HAP-1 (cell line): ENCODE results near the gene HDGF.
"Not testable (repeated sequence)": the region's sequence is repeated elsewhere in the genome, so short reads cannot be mapped to it uniquely, and the experiment has no call there.

Experiments used
- DNase-seq, 2 experiments: peaks; one replicate each; pipeline ENCODE4 v3.0.0-alpha.2; 2016 to 2020; ENCODE audit warnings: low spot score in 2 of 2
- H3K27me3 ChIP-seq: fragments of 250-450 bp; sonication (Bioruptor Pico); 2 replicates; pipeline ENCODE4 v1.5.1; 2020; ENCODE audit warnings: low read depth, mild to moderate bottlenecking, moderate library complexity
- H3K36me3 ChIP-seq: fragments of 250-450 bp; sonication (Bioruptor Pico); replicated peaks from 2 replicates; pipeline ENCODE4 v1.5.1; 2020; ENCODE audit warnings: mild to moderate bottlenecking
- H3K4me1 ChIP-seq: fragments of 250-450 bp; sonication (Bioruptor Pico); 2 replicates; pipeline ENCODE4 v1.5.1; 2020; ENCODE audit warnings: mild to moderate bottlenecking
- H3K4me3 ChIP-seq: fragments of 250-450 bp; sonication (Bioruptor Pico); 2 replicates; pipeline ENCODE4 v1.5.1; 2020; ENCODE audit warnings: mild to moderate bottlenecking, moderate library complexity
- H3K9me3 ChIP-seq: fragments of 250-450 bp; sonication (Bioruptor Pico); 2 replicates; pipeline ENCODE4 v1.5.1; 2020; ENCODE audit warnings: mild to moderate bottlenecking, moderate library complexity
- in situ Hi-C: fragments of 300-500 bp; cut with MboI; formaldehyde crosslinking; loops from 3 replicates; pipeline ENCODE4 v1.14.3; 2020; ENCODE audit warnings: low sequenced_read_pairs, inconsistent platforms, mixed read lengths

The HDGF gene

DNA sequence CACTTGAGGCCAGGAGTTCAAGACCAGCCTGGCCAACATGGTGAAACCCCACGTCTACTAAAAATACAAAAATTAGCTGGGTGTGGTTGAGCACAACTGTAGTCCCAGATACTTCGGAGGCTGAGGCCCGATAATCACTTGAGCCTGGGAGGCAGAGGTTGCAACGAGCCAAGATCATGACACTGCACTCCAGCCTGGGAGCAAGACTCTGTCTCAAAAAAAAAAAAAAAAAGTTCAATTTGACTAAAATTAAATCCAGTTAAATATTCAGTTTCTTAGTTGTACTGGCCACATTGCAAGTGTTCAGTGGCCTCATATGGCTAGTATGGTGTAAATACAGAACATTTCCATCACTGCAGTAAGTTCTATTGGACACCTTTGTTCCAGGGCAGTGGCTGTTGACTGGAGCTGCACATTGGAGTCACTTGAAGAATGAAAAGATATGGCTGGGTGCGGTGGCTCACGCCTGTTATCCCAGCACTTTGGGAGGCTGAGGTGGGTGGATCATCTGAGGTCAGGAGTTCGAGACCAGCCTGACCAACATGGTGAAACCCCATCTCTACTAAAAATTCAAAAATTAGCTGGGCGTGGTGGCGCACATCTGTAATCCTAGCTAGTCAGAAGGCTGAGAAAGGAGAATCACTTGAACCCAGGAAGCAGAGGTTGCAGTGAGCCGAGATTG lies 6.2 kb upstream of the HDGF start:
- in situ Hi-C loops, H3K9me3 ChIP-seq, H3K4me1 ChIP-seq, DNase-seq, H3K4me3 ChIP-seq, H3K36me3 ChIP-seq, H3K27me3 ChIP-seq: not testable (repeated sequence)

GRCh38 chr1:156756355-156756754 lies 4.9 kb upstream of the HDGF start:
- H3K9me3 ChIP-seq, result no peaks in the 10 kb centered on the region
- H3K4me3 ChIP-seq, result no peak overlapping the region
- no peak for DNase-seq
- in situ Hi-C loops, result no loop called here
- H3K4me1 ChIP-seq, result peaks cover 2% of the 10 kb centered on the region; the same call in 1 of the 2 replicates
- H3K27me3 ChIP-seq, result no peaks in the 10 kb centered on the region
- no peaks in the 10 kb centered on the region for H3K36me3 ChIP-seq

DNA sequence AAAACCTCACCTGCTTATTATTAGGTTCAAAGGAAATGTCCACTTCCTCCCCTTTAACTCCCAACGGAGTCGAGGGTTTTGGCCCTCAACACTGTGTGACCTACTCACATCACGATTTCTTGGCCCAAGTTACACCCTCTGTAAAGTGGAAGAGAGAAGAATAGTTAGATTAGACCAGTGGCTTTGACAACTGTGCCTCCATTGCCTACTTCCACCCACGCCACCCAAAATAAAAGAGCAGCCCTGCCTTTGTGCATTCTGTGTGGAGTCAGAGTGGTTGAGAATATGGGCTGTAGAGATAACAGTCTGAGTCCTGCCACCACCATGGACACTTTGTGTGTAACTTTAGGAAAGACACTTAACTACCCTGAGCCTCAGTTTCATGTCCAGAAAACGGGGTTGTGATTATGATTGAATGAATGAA lies 4.1 kb upstream of the HDGF start:
- in situ Hi-C loops, result no loop called here
- Histone ChIP-seq H3K4me1 (peaks cover 2% of the 10 kb centered on the region; the same call in 1 of the 2 replicates), H3K9me3 (no peaks in the 10 kb centered on the region; the same call in 1 of the 2 replicates), H3K36me3 (no peaks in the 10 kb centered on the region), H3K4me3 (no peak overlapping the region), H3K27me3 (no peaks in the 10 kb centered on the region)
- no peak for DNase-seq

- H3K4me3 ChIP-seq, result no peak overlapping the region
- in situ Hi-C loops, result no loop called here
- peak in 1 of 2 experiments; percentile 40 for DNase-seq
- H3K9me3 ChIP-seq, result no peaks in the 10 kb centered on the region; the same call in 1 of the 2 replicates
- no peaks in the 10 kb centered on the region for H3K27me3 ChIP-seq
- peaks cover 4% of the 10 kb centered on the region for H3K36me3 ChIP-seq
- H3K4me1 ChIP-seq, result peaks cover 3% of the 10 kb centered on the region; the same call in 1 of the 2 replicates
These were observed 2.7 kb upstream of the HDGF start for GRCh38 chr1:156754219-156754618.

DNA sequence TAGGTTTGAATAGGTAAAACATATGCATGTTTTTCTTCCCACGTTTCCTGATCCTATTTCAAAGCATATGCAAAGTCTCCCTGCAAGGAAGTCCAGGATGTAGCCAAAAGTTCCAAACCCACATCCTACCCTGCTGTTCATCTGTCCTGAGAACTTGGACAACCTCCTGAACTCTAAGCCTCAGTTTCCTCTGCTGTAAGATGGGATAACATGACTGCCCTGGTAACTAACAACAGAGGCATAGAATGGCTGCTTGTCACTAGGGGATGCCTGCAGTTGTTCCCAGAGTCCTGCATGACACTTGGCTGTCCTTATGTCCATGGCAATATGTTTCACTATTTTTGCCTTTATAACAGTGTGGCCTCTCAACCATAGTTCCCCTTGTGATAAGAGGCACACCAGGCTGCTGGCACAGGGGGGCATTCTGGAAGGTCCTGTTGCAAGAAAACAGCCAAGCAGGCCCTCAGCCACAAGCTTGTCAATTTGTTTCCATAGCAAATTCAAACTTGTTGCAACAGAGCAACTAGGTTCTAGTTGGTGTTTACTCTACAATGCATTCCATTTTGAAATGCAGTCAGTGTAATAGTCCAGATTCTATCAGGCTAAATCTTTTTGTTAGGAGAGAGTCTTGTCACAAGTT lies 1.5 kb upstream of the HDGF start:
- in situ Hi-C loops, result no loop called here
- Histone ChIP-seq H3K4me1 (peaks cover 16% of the 10 kb centered on the region), H3K27me3 (no peaks in the 10 kb centered on the region), H3K4me3 (peak overlapping the region; percentile 77), H3K36me3 (peaks cover 11% of the 10 kb centered on the region), H3K9me3 (no peaks in the 10 kb centered on the region; the same call in 1 of the 2 replicates)
- no peak for DNase-seq

- H3K36me3 ChIP-seq, result peaks cover 11% of the 10 kb centered on the region
- H3K4me3 ChIP-seq, result peak overlapping the region; percentile 77
- H3K27me3 ChIP-seq, result no peaks in the 10 kb centered on the region
- in situ Hi-C loops, result no loop called here
- peak; percentile 90 to 99 for DNase-seq
- peaks cover 21% of the 10 kb centered on the region for H3K4me1 ChIP-seq
- H3K9me3 ChIP-seq, result no peaks in the 10 kb centered on the region; the same call in 1 of the 2 replicates
These were observed 444 bp upstream of the HDGF start for GRCh38 chr1:156751757-156752481.

DNA sequence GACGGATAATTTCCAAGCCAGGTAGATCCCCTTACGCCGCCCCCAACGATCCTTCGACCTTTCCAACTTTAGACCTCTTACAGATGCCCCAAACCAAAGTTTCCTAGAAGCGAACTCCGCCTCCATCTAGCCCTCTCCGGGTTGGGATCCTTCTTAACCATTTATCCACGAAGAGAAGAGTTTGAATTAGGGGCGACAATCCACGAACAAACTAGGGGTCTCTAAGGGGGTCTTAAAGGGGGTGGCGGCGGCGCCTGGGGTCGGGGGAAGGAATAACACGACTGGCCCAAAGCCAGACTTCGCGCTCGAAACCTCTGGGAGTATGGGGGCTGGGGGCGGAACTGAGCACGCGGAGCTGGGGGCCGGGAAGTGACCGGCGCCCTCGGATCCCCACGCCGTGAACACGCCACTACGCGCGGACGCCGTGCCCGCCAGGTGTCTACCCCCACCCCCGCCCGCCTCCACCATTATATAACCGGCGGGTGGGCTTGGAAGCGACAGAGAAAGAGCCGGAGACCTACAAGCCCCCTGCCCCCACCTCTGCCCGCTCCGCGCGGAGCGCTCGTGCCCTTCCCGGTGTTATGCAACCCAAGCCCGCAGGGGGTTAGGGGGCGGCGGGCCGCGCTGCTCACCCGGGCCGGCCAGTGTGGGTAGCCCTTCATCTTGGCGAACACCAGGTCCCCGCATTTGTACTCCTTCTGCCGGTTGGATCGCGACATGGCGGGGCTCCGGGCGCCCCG lies 594 bp downstream of the HDGF start:
- Histone ChIP-seq H3K4me1 (peaks cover 32% of the 10 kb centered on the region), H3K4me3 (peak overlapping the region; percentile 77), H3K9me3 (no peaks in the 10 kb centered on the region; the same call in 1 of the 2 replicates), H3K27me3 (no peaks in the 10 kb centered on the region), H3K36me3 (peaks cover 16% of the 10 kb centered on the region)
- peak in 1 of 2 experiments; percentile 56 for DNase-seq
- in situ Hi-C loops, result no loop called here

DNA sequence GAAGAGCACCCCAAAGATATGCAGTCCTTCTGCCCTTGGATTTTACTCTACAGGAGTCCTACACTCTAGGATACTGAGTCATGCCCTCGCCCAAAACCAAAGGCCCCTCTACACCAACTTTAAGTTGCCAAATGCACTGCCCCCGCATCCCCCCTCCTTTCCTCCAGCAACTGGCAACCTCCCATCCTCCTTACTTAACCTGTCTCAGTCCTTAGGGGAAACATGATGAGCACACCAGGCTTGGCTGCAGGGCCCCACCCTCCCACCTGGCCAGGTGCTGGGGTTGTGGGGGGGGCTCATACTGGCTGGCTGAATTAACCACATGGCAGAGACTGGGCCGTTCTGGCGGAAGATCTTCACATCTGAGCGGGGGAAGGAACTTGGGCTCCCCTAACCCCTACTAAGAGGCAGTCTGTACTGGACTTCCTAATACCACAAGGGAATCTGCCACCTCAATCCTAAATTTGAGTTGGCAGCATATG lies 1.2 kb downstream of the HDGF start:
- in situ Hi-C loops, result no loop called here

DNA sequence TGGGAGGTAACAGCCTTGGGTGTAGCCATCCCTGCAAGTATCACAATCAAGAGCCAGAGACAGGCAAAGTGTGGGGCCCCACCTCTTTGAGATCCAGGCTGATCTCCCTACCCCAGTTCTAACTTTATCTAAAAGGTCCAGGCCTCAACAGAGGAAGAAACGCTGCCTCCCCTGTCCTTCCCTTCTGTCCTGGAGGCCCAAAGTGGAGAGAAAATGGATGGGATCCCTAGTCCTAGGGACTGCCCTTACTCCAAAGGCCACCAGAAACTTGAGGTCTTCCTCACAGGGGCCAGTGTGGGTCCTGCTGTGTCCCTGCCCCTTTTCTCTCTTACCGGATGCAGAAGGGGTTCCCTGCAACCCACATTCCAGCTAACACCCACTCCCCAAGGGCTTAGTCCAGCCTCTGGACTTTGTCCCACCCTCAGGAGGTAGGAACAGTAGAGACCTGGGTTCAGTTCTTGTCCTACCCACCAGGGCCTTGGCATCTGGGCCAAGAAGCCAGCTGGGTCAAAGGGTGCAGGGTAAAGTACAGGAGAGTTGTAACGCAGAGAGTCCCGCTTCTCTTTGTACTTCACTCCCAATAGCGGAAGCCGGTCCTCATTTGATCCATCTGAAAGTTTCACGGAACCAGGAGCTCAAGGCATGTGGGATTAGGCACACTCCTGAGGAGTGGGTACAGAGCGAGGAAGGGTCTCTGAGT lies 1.9 kb downstream of the HDGF start:
- peaks cover 32% of the 10 kb centered on the region for H3K4me1 ChIP-seq
- DNase-seq, result no peak
- no peaks in the 10 kb centered on the region; the same call in 1 of the 2 replicates for H3K9me3 ChIP-seq
- peaks cover 29% of the 10 kb centered on the region for H3K36me3 ChIP-seq
- no peaks in the 10 kb centered on the region for H3K27me3 ChIP-seq
- in situ Hi-C loops, result no loop called here
- H3K4me3 ChIP-seq, result peak overlapping the region; percentile 77

More for the DNA sequence above, 1.2 kb downstream of the HDGF start:
- Histone ChIP-seq H3K4me3 (peak overlapping the region; percentile 77), H3K27me3 (no peaks in the 10 kb centered on the region), H3K9me3 (no peaks in the 10 kb centered on the region; the same call in 1 of the 2 replicates), H3K36me3 (peaks cover 23% of the 10 kb centered on the region), H3K4me1 (peaks cover 32% of the 10 kb centered on the region)
- no peak for DNase-seq

GRCh38 chr1:156748670-156749418 lies 2.6 kb downstream of the HDGF start:
- in situ Hi-C loops, result no loop called here
- no peaks in the 10 kb centered on the region for H3K27me3 ChIP-seq
- peak overlapping the region; percentile 77 for H3K4me3 ChIP-seq
- peaks cover 32% of the 10 kb centered on the region for H3K4me1 ChIP-seq
- H3K9me3 ChIP-seq, result no peaks in the 10 kb centered on the region; the same call in 1 of the 2 replicates
- peaks cover 34% of the 10 kb centered on the region for H3K36me3 ChIP-seq
- peak in 1 of 2 experiments; percentile 42 for DNase-seq

DNA sequence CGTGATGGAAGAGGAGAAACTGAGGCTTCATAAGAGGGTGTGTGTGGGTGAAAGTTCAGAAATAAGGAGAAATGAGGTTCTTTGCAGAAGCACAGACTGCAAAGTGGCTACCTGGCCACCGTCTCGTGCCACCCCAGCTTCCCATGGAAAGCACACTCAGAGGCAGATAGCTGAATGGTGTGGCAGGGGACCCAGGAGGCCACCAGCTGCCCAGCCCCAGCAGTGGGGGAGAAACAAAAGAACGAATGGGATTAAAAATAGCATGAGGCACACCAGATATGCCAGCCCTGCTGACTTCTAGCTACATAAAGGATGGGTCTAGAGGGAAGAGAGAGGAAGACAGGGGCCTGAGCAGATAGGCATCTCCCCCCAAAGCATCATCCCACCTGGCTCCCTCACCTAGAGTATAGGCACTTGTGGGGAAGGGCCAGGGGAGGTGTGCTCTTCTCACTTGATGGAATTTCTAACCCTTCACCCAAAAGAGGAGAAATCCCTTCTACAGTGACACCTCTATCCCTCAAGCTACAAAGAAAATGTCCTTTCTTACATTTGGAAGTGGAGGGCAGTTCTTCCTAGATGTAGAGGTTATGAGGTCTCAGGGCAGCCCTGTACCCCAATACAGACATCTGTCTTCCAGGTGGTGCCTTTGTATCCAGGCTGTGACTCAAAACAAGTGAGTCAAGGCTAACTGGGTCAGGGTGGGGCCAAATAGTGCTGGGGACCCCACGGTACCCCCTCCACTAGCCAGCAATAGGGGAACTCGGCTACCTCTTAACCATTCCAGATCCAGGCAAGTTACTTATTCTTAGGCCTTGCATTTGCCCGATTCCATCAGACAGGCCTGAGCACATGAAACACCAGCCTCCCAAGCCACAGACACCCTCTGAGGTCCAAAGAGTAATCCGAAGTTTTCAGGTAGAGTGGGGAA lies 3.5 kb downstream of the HDGF start:
- peak overlapping the region; percentile 77 for H3K4me3 ChIP-seq
- no peak for DNase-seq

More for the DNA sequence above, 3.5 kb downstream of the HDGF start:
- H3K27me3 ChIP-seq, result no peaks in the 10 kb centered on the region
- H3K4me1 ChIP-seq, result peaks cover 32% of the 10 kb centered on the region
- no peaks in the 10 kb centered on the region; the same call in 1 of the 2 replicates for H3K9me3 ChIP-seq
- in situ Hi-C loops, result no loop called here
- H3K36me3 ChIP-seq, result peaks cover 42% of the 10 kb centered on the region
